Stimulated activated CD4-positive, alpha-beta T cell treated with anti-CD3 and anti-CD28 coated beads, Interleukin-12 subunit alpha, Interleukin-12 subunit beta, amount 100 ng/mL, for 24 hours (primary cell): ENCODE measurements around the gene SNX5.

Experiments
- DNase-seq, 2 experiments: peaks; one replicate each; pipeline ENCODE4 v3.0.0-alpha.2; 2020; ENCODE audit warnings: low read depth in 2 of 2

Gene SNX5

GRCh38 chr20:17916433-17916891 is 52.1 kb downstream of the SNX5 start:
- no peak for DNase-seq

GRCh38 chr20:17914957-17915356 is 53.6 kb downstream of the SNX5 start:
- no peak for DNase-seq

- DNase-seq: no peak
Observed at GRCh38 chr20:17912916-17913315, 55.7 kb downstream of the SNX5 start.

- no peak for DNase-seq
Observed at GRCh38 chr20:17911927-17912326, 56.7 kb downstream of the SNX5 start.

- no peak for DNase-seq
Observed at GRCh38 chr20:17910828-17911294, 57.7 kb downstream of the SNX5 start.

GRCh38 chr20:17909869-17910321 is 58.7 kb downstream of the SNX5 start:
- no peak for DNase-seq

GRCh38 chr20:17905544-17905943 is 63.0 kb downstream of the SNX5 start:
- DNase-seq: no peak

- DNase-seq: no peak
Observed at GRCh38 chr20:17904027-17904426, 64.6 kb downstream of the SNX5 start.

- no peak for DNase-seq
Observed at GRCh38 chr20:17902531-17903083, 66.0 kb downstream of the SNX5 start.

- no peak for DNase-seq
Observed at GRCh38 chr20:17901971-17902370, 66.6 kb downstream of the SNX5 start.

GRCh38 chr20:17898548-17898994 is 70.0 kb downstream of the SNX5 start:
- peak; percentile 34 to 61 for DNase-seq

GRCh38 chr20:17897566-17898307 is 70.9 kb downstream of the SNX5 start:
- no peak for DNase-seq

GRCh38 chr20:17896771-17897369 is 71.7 kb downstream of the SNX5 start:
- DNase-seq: no peak

- no peak for DNase-seq
Observed at GRCh38 chr20:17896193-17896723, 72.3 kb downstream of the SNX5 start.

- peak; percentile 31 to 67 for DNase-seq
Observed at GRCh38 chr20:17895641-17896171, 72.9 kb downstream of the SNX5 start.

- no peak for DNase-seq
Observed at GRCh38 chr20:17893445-17893844, 75.1 kb downstream of the SNX5 start.

GRCh38 chr20:17892189-17892938 is 76.2 kb downstream of the SNX5 start:
- no peak for DNase-seq
